HG02840 (cell line): ENCODE results near the gene CCDC116.
"Not testable (repeated sequence)": the region's sequence is repeated elsewhere in the genome, so short reads cannot be mapped to it uniquely, and the experiment has no call there.

Source experiments
- ATAC-seq: cut with Tn5 transposase; IDR thresholded peaks from one replicate; pipeline ENCODE4 v1.9.1; 2021; ENCODE audit warnings: mild to moderate bottlenecking, moderate library complexity, moderate number of reproducible peaks; ENCODE audit not compliant: unreplicated experiment, low FRiP score

The CCDC116 gene

GRCh38 chr22:21632237-21632895 is at the start of gene CCDC116:
Gene CCDC116, plus strand, starts transcription at chr22:21632760. Its CDS starts 422 bp downstream, at chr22:21633182.
- no peak for ATAC-seq

- no peak for ATAC-seq
These were observed 49.5 kb upstream of the CCDC116 start for GRCh38 chr22:21582801-21583740.

- no peak for ATAC-seq
These were observed 47.2 kb upstream of the CCDC116 start for GRCh38 chr22:21585389-21585788.

GRCh38 chr22:21587803-21588611 is 44.6 kb upstream of the CCDC116 start:
- peak; percentile 74 for ATAC-seq

- no peak for ATAC-seq
These were observed 43.2 kb upstream of the CCDC116 start for GRCh38 chr22:21589396-21589795.

GRCh38 chr22:21590809-21591641 is 41.5 kb upstream of the CCDC116 start:
- no peak for ATAC-seq

- no peak for ATAC-seq
These were observed 40.9 kb upstream of the CCDC116 start for GRCh38 chr22:21591695-21592094.

- ATAC-seq, result no peak
These were observed 40.1 kb upstream of the CCDC116 start for GRCh38 chr22:21592422-21592821.

GRCh38 chr22:21593406-21594232 is 38.9 kb upstream of the CCDC116 start:
- ATAC-seq, result no peak

- no peak for ATAC-seq
These were observed 37.6 kb upstream of the CCDC116 start for GRCh38 chr22:21594865-21595452.

GRCh38 chr22:21596356-21597135 is 36.0 kb upstream of the CCDC116 start:
- not testable (repeated sequence) for ATAC-seq

GRCh38 chr22:21598302-21598701 is 34.3 kb upstream of the CCDC116 start:
- no peak for ATAC-seq

- no peak for ATAC-seq
These were observed 33.3 kb upstream of the CCDC116 start for GRCh38 chr22:21599053-21599893.

- no peak for ATAC-seq
These were observed 30.0 kb upstream of the CCDC116 start for GRCh38 chr22:21602579-21602978.

GRCh38 chr22:21603973-21604372 is 28.6 kb upstream of the CCDC116 start:
- ATAC-seq, result no peak

GRCh38 chr22:21605887-21606564 is 26.5 kb upstream of the CCDC116 start:
- ATAC-seq, result no peak
